Panc1 (cell line): Measurements from ENCODE around the gene NPLOC4.

ENCODE experiments used
- CTCF ChIP-seq: fragments of 450-650 bp; IDR thresholded peaks from 2 replicates; pipeline ENCODE4 v1.5.1; 2017; ENCODE audit warnings: mild to moderate bottlenecking
- POLR2AphosphoS5 ChIP-seq: IDR thresholded peaks from 2 replicates; pipeline ENCODE4 v1.6.1; 2012; ENCODE audit warnings: mild to moderate bottlenecking, low read depth, low read length, moderate library complexity
- SIN3A ChIP-seq: IDR thresholded peaks from 2 replicates; pipeline ENCODE4 v1.6.1; 2012; ENCODE audit warnings: low read depth, mild to moderate bottlenecking, low read length, moderate library complexity, borderline replicate concordance; ENCODE audit not compliant: insufficient read depth
- TCF7L2 ChIP-seq: IDR thresholded peaks from 2 replicates; pipeline ENCODE4 v1.6.1; 2011; ENCODE audit warnings: mild to moderate bottlenecking, low read depth, low read length, inconsistent platforms
- TF ChIP-seq, protein P1 (sequence below), 2 experiments: IDR thresholded peaks; 2 replicates each; pipeline ENCODE4 v1.6.1; 2011 to 2012; ENCODE audit warnings: low read depth in 2 of 2, control low read depth in 1 of 2, low read length in 1 of 2, mild to moderate bottlenecking in 1 of 2, moderate library complexity in 1 of 2; ENCODE audit not compliant: insufficient read depth in 1 of 2

- no peak for TF ChIP-seq CTCF
- TF ChIP-seq SIN3A: no peak
- TF ChIP-seq, protein P1, sequence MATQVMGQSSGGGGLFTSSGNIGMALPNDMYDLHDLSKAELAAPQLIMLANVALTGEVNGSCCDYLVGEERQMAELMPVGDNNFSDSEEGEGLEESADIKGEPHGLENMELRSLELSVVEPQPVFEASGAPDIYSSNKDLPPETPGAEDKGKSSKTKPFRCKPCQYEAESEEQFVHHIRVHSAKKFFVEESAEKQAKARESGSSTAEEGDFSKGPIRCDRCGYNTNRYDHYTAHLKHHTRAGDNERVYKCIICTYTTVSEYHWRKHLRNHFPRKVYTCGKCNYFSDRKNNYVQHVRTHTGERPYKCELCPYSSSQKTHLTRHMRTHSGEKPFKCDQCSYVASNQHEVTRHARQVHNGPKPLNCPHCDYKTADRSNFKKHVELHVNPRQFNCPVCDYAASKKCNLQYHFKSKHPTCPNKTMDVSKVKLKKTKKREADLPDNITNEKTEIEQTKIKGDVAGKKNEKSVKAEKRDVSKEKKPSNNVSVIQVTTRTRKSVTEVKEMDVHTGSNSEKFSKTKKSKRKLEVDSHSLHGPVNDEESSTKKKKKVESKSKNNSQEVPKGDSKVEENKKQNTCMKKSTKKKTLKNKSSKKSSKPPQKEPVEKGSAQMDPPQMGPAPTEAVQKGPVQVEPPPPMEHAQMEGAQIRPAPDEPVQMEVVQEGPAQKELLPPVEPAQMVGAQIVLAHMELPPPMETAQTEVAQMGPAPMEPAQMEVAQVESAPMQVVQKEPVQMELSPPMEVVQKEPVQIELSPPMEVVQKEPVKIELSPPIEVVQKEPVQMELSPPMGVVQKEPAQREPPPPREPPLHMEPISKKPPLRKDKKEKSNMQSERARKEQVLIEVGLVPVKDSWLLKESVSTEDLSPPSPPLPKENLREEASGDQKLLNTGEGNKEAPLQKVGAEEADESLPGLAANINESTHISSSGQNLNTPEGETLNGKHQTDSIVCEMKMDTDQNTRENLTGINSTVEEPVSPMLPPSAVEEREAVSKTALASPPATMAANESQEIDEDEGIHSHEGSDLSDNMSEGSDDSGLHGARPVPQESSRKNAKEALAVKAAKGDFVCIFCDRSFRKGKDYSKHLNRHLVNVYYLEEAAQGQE (IDR thresholded peaks at IDR 0.05; ENCODE audit: insufficient read depth in 1 of 2, low read depth in 2 of 2, low read length in 1 of 2): no peak
- TF ChIP-seq POLR2AphosphoS5: no peak
- no peak for TF ChIP-seq TCF7L2
These were observed 43.2 kb upstream of the NPLOC4 start for GRCh38 chr17:81680150-81680549.
